ENCODE measurements around the gene OTOA.

OTOA gene

GRCh38 chr16:21663889-21664647 lies at the start of gene OTOA:
Gene OTOA, plus strand, starts transcription at chr16:21663968. Its CDS starts 14,547 bp downstream, at chr16:21678515.
- no peak within 1 kb of the TSS for H3K4me3 ChIP-seq (ENCODE audit: low read depth, low read length)
- no peak for DNase-seq (ENCODE audit: low read depth, low spot score)
- TF ChIP-seq CTCF (IDR thresholded peaks at IDR 0.05; ENCODE audit: low read depth, low read length) = no peak
- in situ Hi-C loops (cut with HindIII; ENCODE audit: low sequenced_read_pairs) = no loop called here

- H3K4me3 ChIP-seq (ENCODE audit: low read depth, low read length) = no peak overlapping the region
- DNase-seq (ENCODE audit: low read depth, low spot score) = no peak
- in situ Hi-C loops (cut with HindIII; ENCODE audit: low sequenced_read_pairs) = no loop called here
- TF ChIP-seq CTCF (IDR thresholded peaks at IDR 0.05; ENCODE audit: low read depth, low read length) = no peak
Observed at GRCh38 chr16:21614896-21615295, 48.9 kb upstream of the OTOA start.

GRCh38 chr16:21617607-21618006 lies 46.2 kb upstream of the OTOA start:
- H3K4me3 ChIP-seq (ENCODE audit: low read depth, low read length) = no peak overlapping the region
- in situ Hi-C loops (cut with HindIII; ENCODE audit: low sequenced_read_pairs) = no loop called here
- no peak for TF ChIP-seq CTCF (IDR thresholded peaks at IDR 0.05; ENCODE audit: low read depth, low read length)
- no peak for DNase-seq (ENCODE audit: low read depth, low spot score)

- no peak for DNase-seq (ENCODE audit: low read depth, low spot score)
- no peak overlapping the region for H3K4me3 ChIP-seq (ENCODE audit: low read depth, low read length)
- TF ChIP-seq CTCF (IDR thresholded peaks at IDR 0.05; ENCODE audit: low read depth, low read length) = no peak
- in situ Hi-C loops (cut with HindIII; ENCODE audit: low sequenced_read_pairs) = no loop called here
Observed at GRCh38 chr16:21618281-21618680, 45.5 kb upstream of the OTOA start.

- in situ Hi-C loops (cut with HindIII; ENCODE audit: low sequenced_read_pairs) = no loop called here
- DNase-seq (ENCODE audit: low read depth, low spot score) = no peak
- TF ChIP-seq CTCF (IDR thresholded peaks at IDR 0.05; ENCODE audit: low read depth, low read length) = no peak
Observed at GRCh38 chr16:21619765-21620425, 43.9 kb upstream of the OTOA start.

GRCh38 chr16:21620592-21620991 lies 43.2 kb upstream of the OTOA start:
- no peak for DNase-seq (ENCODE audit: low read depth, low spot score)
- H3K4me3 ChIP-seq (ENCODE audit: low read depth, low read length) = no peak overlapping the region
- no peak for TF ChIP-seq CTCF (IDR thresholded peaks at IDR 0.05; ENCODE audit: low read depth, low read length)
- in situ Hi-C loops (cut with HindIII; ENCODE audit: low sequenced_read_pairs) = no loop called here

More at GRCh38 chr16:21619765-21620425, 43.9 kb upstream of the OTOA start:
- no peak overlapping the region for H3K4me3 ChIP-seq (ENCODE audit: low read depth, low read length)
